Fibroblast of lung (primary cell): ENCODE measurements around the gene REPIN1.

ENCODE experiments used
- CTCF ChIP-seq, 2 donors: IDR thresholded peaks in 1 of 2; conservative IDR thresholded peaks in 1 of 2; 1 replicate in 1 of 2; 2 replicates in 1 of 2; pipeline ENCODE4 v1.5.1; 2011 to 2012; ENCODE audit warnings: low read length in 2 of 2, control low read depth in 1 of 2, inconsistent platforms in 1 of 2, low read depth in 1 of 2, mild to moderate bottlenecking in 1 of 2
- EZH2 ChIP-seq: IDR thresholded peaks from 2 replicates; pipeline ENCODE4 v1.5.1; 2012; ENCODE audit warnings: low read length, control low read depth, mild to moderate bottlenecking; ENCODE audit errors: missing control alignments

DNA sequence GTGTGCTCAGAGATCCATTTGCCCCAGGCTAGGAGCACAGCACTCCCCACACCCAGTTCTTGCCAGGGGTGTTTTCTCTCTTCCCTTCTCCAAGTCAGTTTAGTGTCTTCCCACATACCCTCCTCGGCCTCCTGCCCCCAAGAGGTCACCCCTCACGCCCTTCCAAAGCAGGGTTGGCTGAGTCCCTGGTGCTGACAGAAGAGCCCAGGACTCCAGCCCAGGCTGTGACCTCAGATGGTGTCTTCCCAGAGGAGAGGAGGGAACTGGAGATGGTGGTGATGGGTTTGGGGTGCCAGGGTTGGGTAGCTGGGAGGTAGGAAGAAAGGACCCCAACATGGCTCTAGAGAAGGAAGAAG lies 30.3 kb downstream of the REPIN1 start:
- TF ChIP-seq EZH2 (no peak), CTCF (conservative IDR thresholded peaks at IDR 0.05 in 1 of 2, IDR thresholded peaks at IDR 0.05 in 1 of 2; ENCODE audit: low read depth in 1 of 2, low read length in 2 of 2) (no peak)
